IMR-90 (cell line): Measurements from ENCODE around the gene SHE. TPM values are rescaled to one million over a fixed set of nuclear protein-coding genes. Genes with fewer than 3 reads are reported as not detected.

Experiments
- ATAC-seq: fragments of 200-7000 bp; cut with Tn5 transposase; 2 replicates; pipeline ENCODE4 v1.9.1; 2020; ENCODE audit warnings: low read depth, mild to moderate bottlenecking, moderate library complexity
- BruUV-seq: library from RNA; stranded (reverse); fragments of 400-500 nt; replicated peaks from 2 replicates; lab custom pipeline; 2021; lab: Mats Ljungman, UMichigan
- CTCF ChIA-PET: fragments of 300-600 bp; formaldehyde crosslinking; extraction: SDS; loops from one replicate; lab custom pipeline; 2021; ENCODE audit warnings: antibody characterized with exemption; lab: Yijun Ruan, JAX
- POLR2A ChIA-PET: fragments of 300-600 bp; sonication (Branson Sonifier 250); formaldehyde crosslinking; loops from one replicate; lab custom pipeline; 2022; ENCODE audit warnings: antibody characterized with exemption; ENCODE audit not compliant: unreplicated experiment; lab: Charles Lee
- DNase-seq: peaks from one replicate; pipeline ENCODE4 v3.0.0; 2013
- H2AFZ ChIP-seq: replicated peaks from 2 replicates; pipeline ENCODE3; 2013; ENCODE audit warnings: low read length, mild to moderate bottlenecking; ENCODE audit not compliant: poor library complexity
- H2AK5ac ChIP-seq: 2 replicates; pipeline ENCODE4 v1.6.1; 2013; ENCODE audit warnings: low read depth, low read length, inconsistent platforms
- H2AK9ac ChIP-seq: replicated peaks from 2 replicates; pipeline ENCODE3; 2013; ENCODE audit warnings: mild to moderate bottlenecking, low read depth, low read length, moderate library complexity; ENCODE audit not compliant: poor library complexity
- H2BK120ac ChIP-seq: 2 replicates; pipeline ENCODE4 v1.6.1; 2013; ENCODE audit warnings: low read depth, low read length, inconsistent platforms
- H2BK15ac ChIP-seq: 3 replicates; pipeline ENCODE4 v1.6.1; 2013; ENCODE audit warnings: low read depth, low read length, inconsistent platforms
- H2BK20ac ChIP-seq: 2 replicates; pipeline ENCODE4 v1.6.1; 2013; ENCODE audit warnings: low read depth, mild to moderate bottlenecking, inconsistent platforms, low read length, moderate library complexity
- H2BK5ac ChIP-seq: 2 replicates; pipeline ENCODE4 v1.6.1; 2013; ENCODE audit warnings: mild to moderate bottlenecking, low read depth, low read length, inconsistent platforms; ENCODE audit not compliant: poor library complexity, severe bottlenecking
- H3K14ac ChIP-seq: replicated peaks from 2 replicates; pipeline ENCODE4 v1.6.1; 2013; ENCODE audit warnings: low read depth, low read length, inconsistent platforms
- H3K18ac ChIP-seq: 2 replicates; pipeline ENCODE4 v1.6.1; 2013; ENCODE audit warnings: low read depth, low read length, control low read depth
- H3K23ac ChIP-seq: 2 replicates; pipeline ENCODE4 v1.6.1; 2013; ENCODE audit warnings: low read depth, low read length, inconsistent platforms
- H3K27ac ChIP-seq: 2 replicates; pipeline ENCODE4 v1.5.1; 2013; ENCODE audit warnings: mild to moderate bottlenecking, control low read depth, low read length; ENCODE audit not compliant: insufficient read depth
- H3K27me3 ChIP-seq: 2 replicates; pipeline ENCODE4 v1.6.1; 2013; ENCODE audit warnings: low read length; ENCODE audit not compliant: control insufficient read depth, insufficient read depth
- H3K36me3 ChIP-seq: 2 replicates; pipeline ENCODE4 v1.6.1; 2013; ENCODE audit warnings: low read length, mixed read lengths; ENCODE audit not compliant: control insufficient read depth, insufficient read depth
- H3K4ac ChIP-seq: 2 replicates; pipeline ENCODE4 v1.6.1; 2013; ENCODE audit warnings: low read depth, low read length, inconsistent platforms
- H3K4me1 ChIP-seq: 2 replicates; pipeline ENCODE4 v1.6.1; 2013; ENCODE audit warnings: low read length, mixed read lengths; ENCODE audit not compliant: control insufficient read depth, insufficient read depth
- H3K4me2 ChIP-seq: 2 replicates; pipeline ENCODE4 v1.6.1; 2013; ENCODE audit warnings: low read depth, mild to moderate bottlenecking, control low read depth, low read length, moderate library complexity
- H3K4me3 ChIP-seq: 2 replicates; pipeline ENCODE4 v1.5.1; 2013; ENCODE audit warnings: low read depth, mild to moderate bottlenecking, control low read depth, low read length, moderate library complexity; ENCODE audit not compliant: insufficient read depth
- H3K56ac ChIP-seq: 2 replicates; pipeline ENCODE4 v1.6.1; 2013; ENCODE audit warnings: low read length, inconsistent platforms; ENCODE audit not compliant: insufficient read depth; ENCODE audit errors: extremely low read depth
- H3K79me1 ChIP-seq, 2 experiments: 2 replicates each; pipeline ENCODE4 v1.6.1; 2013; ENCODE audit warnings: low read length in 2 of 2, inconsistent platforms in 1 of 2, low read depth in 1 of 2
- H3K9ac ChIP-seq: 2 replicates; pipeline ENCODE4 v1.6.1; 2013; ENCODE audit warnings: low read depth, low read length, control low read depth
- H3K9me1 ChIP-seq: 2 replicates; pipeline ENCODE4 v1.6.1; 2013; ENCODE audit warnings: low read length, inconsistent platforms; ENCODE audit not compliant: insufficient read depth
- H3K9me3 ChIP-seq: 2 replicates; pipeline ENCODE4 v1.6.1; 2013; ENCODE audit warnings: low read length; ENCODE audit not compliant: control insufficient read depth, insufficient read depth
- H4K20me1 ChIP-seq: 2 replicates; pipeline ENCODE4 v1.6.1; 2013; ENCODE audit warnings: low read length, inconsistent platforms; ENCODE audit not compliant: insufficient read depth
- H4K5ac ChIP-seq: 2 replicates; pipeline ENCODE4 v1.6.1; 2013; ENCODE audit warnings: mild to moderate bottlenecking, low read depth, low read length, control low read depth
- H4K8ac ChIP-seq, 2 experiments: 2 replicates each; pipeline ENCODE4 v1.6.1; 2013; ENCODE audit warnings: low read depth in 2 of 2, low read length in 2 of 2, control low read depth in 1 of 2, inconsistent platforms in 1 of 2
- H4K91ac ChIP-seq: 2 replicates; pipeline ENCODE4 v1.6.1; 2013; ENCODE audit warnings: low read depth, low read length, inconsistent platforms; ENCODE audit not compliant: insufficient read depth
- MAFK ChIP-seq: IDR thresholded peaks from 2 replicates; pipeline ENCODE4 v1.6.1; 2012; ENCODE audit warnings: low read depth, low read length, improper control_type of control experiment
- MAZ ChIP-seq: IDR thresholded peaks from 2 replicates; pipeline ENCODE4 v1.6.1; 2012; ENCODE audit warnings: low read depth, mild to moderate bottlenecking, low read length, improper control_type of control experiment, moderate library complexity, borderline replicate concordance
- RCOR1 ChIP-seq: IDR thresholded peaks from 2 replicates; pipeline ENCODE4 v1.6.1; 2012; ENCODE audit warnings: mild to moderate bottlenecking, low read length, improper control_type of control experiment; ENCODE audit not compliant: insufficient replicate concordance
- WGBS, 2 experiments: methylation state at CpG; one replicate each; pipeline versions ENCODE4 v1.1.5 to v1.1.7; 2013; ENCODE audit warnings: missing lambda C conversion rate in 2 of 2; ENCODE audit not compliant: insufficient read length in 1 of 2; ENCODE audit errors: extremely low coverage in 2 of 2; 5-methylcytosine and 5-hydroxymethylcytosine counted together
- dilution Hi-C: fragments of 300-500 bp; cut with HindIII; formaldehyde crosslinking; loops from one replicate; pipeline ENCODE4 v1.14.3; 2018; ENCODE audit warnings: low sequenced_read_pairs; ENCODE audit not compliant: unreplicated experiment
- in situ Hi-C: fragments of 300-500 bp; cut with MboI; formaldehyde crosslinking; loops from 3 replicates; pipeline ENCODE4 v1.14.3; 2019; ENCODE audit warnings: low sequenced_read_pairs, inconsistent platforms, mixed read lengths
- intact Hi-C: fragments of 100-400 bp; cut with micrococcal nuclease; formaldehyde crosslinking; loops from 2 replicates; pipeline ENCODE4 v1.10.0; 2022
- polyA plus RNA-seq, 3 experiments: library from polyadenylated mRNA; depleted of rRNA; stranded (reverse); fragments of >200 nt; gene quantifications; 2 replicates each; pipeline ENCODE4 v1.2.3, GENCODE V29; 2012; ENCODE audit warnings: low replicate concordance in 1 of 3
- total RNA-seq: library from RNA; depleted of rRNA; stranded (reverse); fragments of >200 nt; gene quantifications from 2 replicates; pipeline ENCODE4 v1.2.3, GENCODE V29; 2012

SHE gene
- total and polyA plus RNA-seq, 2 of the 4 experiments (the other 2 are of a cell fraction), result not detected

GRCh38 chr1:154551474-154551873 is 49.3 kb upstream of the SHE start:
- DNase-seq, result no peak
- Histone ChIP-seq H3K18ac (no peak overlapping the region), H3K4me1 (peaks cover 6% of the 10 kb centered on the region), H3K4me3 (no peak overlapping the region), H2AK9ac (no peak overlapping the region), H2BK15ac (no peak overlapping the region), H2BK120ac (no peak overlapping the region), H3K79me1 (peaks cover 21 to 48% of the 10 kb centered on the region in 2 experiments), H4K91ac (no peak overlapping the region), H3K9me3 (no peaks in the 10 kb centered on the region), H3K27ac (no peak overlapping the region), H3K14ac (no peak overlapping the region), H3K36me3 (peaks cover 65% of the 10 kb centered on the region), H4K5ac (no peak overlapping the region), H3K27me3 (no peaks in the 10 kb centered on the region), H3K4ac (no peak overlapping the region), H4K20me1 (peaks cover 40% of the 10 kb centered on the region; the same call in 1 of the 2 replicates), H3K4me2 (no peak overlapping the region), H4K8ac (no peak overlapping the region), H2BK5ac (no peak overlapping the region), H2AFZ (no peak overlapping the region), H3K56ac (no peak overlapping the region), H3K23ac (no peak overlapping the region), H2AK5ac (no peak overlapping the region), H3K9ac (no peak overlapping the region), H3K9me1 (peaks cover 11% of the 10 kb centered on the region; the same call in 1 of the 2 replicates), H2BK20ac (no peak overlapping the region)
- dilution Hi-C loops (no loop called here), intact Hi-C loops (no loop called here), in situ Hi-C loops (no loop called here)
- ChIA-PET POLR2A (no interaction called here), CTCF (no interaction called here)
- no TSS peak for BruUV-seq
- no peak for TF ChIP-seq MAZ
- no peak for TF ChIP-seq RCOR1
- no peak for TF ChIP-seq MAFK
- no peak for ATAC-seq
- WGBS, 2 experiments, result no CpG with 5 or more reads among the region's 4 CpGs
